T-helper 2 cell treated with Interferon-gamma antibody and Interleukin-4, amounts not matched to agents 100 ng/mL and 5 ng/mL, for 36 hours (primary cell): ENCODE measurements around the gene ABTB1. TPM values are rescaled to one million over a fixed set of nuclear protein-coding genes. Genes with fewer than 3 reads are reported as not detected.
"Not testable (repeated sequence)": the region's sequence is repeated elsewhere in the genome, so short reads cannot be mapped to it uniquely, and the experiment has no call there.

Experiments
- intact Hi-C: fragments of 100-400 bp; cut with micrococcal nuclease; formaldehyde crosslinking; loops from one replicate; pipeline ENCODE4 v1.15.1; 2023
- total RNA-seq: library from RNA; stranded (reverse); gene quantifications from 2 replicates; pipeline ENCODE4 v1.2.3, GENCODE V29; 2022

The ABTB1 gene
- total RNA-seq, 1 donor from 2014 or later, result 22.0 TPM

DNA sequence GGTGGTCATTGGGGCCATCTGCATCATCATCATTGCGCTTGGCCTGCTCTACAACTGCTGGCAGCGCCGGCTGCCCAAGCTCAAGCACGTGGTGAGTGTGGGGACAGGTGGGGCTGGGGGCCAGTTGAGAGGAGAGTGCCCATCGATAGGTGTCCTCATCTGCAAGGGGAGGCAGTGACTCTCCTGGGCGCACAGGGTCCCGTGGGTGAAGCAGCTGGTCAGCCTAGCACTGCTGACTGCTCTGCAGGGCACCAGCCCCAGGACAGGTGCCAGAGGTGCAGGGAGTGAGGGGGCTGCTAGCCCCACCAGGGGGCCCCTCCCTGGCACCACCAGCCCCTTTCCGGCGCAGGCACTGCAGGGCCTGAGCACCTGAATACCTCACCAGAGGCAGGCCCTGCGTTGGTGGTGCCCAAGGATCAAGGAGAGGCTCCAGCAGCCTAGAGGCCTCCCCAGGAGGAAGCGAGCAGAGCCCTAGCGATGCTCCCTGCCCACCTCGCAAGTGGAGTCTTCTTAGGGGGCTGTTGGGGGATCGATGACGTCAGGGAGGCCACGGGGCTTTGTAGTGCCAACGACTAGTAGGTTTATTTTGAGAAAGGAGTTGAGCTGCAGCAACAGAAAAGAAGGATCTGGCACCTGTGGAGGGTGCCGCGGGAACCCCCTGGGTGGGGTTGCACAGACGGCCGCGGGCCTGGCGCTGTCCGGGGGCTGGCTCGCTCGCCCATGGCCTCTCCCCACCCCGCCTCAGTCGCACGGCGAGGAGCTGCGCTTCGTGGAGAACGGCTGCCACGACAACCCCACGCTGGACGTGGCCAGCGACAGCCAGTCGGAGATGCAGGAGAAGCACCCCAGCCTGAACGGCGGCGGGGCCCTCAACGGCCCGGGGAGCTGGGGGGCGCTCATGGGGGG is 976 bp upstream of the ABTB1 start:
- intact Hi-C loops, result loop anchor here (1.0 to 5.0 kb wide), 7 partner anchors 25 to 1589 kb away; partner anchors contain the start of genes MCM2, MGLL, SEC61A1 and SLC41A3

DNA sequence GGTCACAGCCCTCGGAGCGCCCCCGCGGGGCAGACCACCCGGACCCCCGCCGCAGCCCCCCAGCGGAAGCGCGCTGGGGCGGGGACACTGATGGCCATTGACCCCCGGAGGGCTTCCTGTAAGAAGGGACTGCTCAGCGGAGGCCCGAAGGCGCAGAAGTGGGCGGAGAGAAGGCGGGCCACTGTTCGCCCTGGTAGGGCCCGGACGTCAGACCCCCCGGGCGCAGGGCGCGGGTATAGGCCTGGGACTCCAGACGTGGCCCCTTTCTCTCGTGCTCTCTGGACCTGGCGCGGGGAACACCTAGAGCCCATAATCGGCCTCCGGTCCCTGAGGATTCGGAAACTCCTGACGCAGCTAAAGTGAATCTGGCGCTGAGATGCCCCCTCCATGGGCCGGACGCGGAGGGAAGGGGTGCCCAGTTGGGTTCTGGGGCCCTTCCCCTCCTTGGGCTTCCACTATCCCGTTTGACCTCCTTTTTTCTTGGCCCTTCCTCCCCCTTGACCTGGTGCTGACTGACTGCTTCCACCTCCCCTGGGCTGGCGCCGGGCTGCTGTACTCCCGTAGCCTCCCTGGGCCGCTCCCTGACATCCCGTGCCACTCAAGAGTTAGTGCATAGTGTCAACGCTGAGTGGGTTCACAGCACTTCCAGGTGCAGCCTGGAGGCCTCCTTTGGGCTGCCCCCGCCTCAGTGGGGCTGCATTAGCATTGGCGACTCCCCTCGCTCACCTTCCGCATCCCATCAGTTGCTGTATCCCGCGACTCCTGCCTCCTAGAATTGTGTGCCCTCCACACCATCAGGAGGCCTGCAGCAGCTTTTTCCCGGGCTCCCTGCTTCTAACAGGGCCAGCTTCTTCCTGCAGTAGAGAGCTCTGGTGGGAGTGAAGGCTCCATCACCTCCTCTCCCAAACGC is 694 bp downstream of the ABTB1 start:
- intact Hi-C loops, result loop anchor here (2.0 to 5.0 kb wide), 5 partner anchors 23 to 1591 kb away; partner anchors contain the start of genes MGLL, SEC61A1, SLC41A3 and TPRA1

DNA sequence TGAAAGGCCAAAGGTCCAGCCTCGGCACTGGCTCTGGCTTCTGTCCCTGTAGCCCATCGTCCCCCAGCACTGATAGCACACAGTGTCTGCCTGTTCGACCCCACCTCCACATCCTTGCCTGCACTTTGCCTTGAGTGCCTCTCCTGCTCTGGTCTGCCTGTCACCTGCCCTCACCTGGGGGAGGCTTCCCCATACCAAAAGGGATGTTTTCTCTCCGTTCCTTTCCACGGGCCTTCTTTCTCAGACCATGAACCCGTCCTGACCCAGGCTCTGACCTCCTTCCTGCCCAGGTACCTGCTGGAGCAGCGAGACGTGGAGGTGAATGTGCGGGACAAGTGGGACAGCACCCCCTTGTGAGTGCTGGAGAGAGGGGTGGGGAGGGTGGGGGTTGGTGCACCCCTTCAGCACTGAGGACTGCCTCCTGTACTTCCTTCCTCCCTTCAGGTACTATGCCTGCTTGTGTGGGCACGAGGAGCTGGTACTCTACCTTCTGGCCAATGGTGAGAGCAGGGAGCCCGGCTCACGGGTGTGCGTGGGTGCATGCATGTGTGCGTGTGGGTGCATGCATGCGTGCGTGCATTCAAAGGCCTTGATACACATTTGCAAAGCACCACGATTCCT is 1.5 kb downstream of the ABTB1 start:
- intact Hi-C loops, result loop anchor here (5.0 kb wide), 3 partner anchors 148 to 1592 kb away; partner anchors contain the start of genes MGLL, SEC61A1 and SLC41A3

DNA sequence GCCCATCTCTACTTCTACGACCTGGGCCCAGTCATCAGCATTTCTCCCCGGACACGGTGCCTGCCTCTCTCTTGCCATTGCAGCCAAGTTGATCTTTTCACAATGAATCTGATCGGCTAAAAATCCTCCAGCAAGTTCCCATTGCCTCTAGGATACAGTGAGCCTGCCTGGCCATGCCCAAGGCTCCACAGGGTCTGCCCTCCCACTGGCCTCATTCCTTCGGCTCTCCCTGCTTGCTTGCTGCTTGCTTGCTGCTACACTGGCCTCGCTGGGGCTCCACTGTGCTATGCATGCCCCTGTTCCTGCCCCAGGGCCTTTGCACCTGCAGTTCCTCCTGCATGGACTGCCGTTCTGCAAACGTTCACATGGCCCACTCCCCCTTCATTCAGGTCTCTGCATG is 2.0 kb downstream of the ABTB1 start:
- intact Hi-C loops, result loop anchor here (5.0 kb wide), 3 partner anchors 148 to 1592 kb away; partner anchors contain the start of genes MGLL, SEC61A1 and SLC41A3

DNA sequence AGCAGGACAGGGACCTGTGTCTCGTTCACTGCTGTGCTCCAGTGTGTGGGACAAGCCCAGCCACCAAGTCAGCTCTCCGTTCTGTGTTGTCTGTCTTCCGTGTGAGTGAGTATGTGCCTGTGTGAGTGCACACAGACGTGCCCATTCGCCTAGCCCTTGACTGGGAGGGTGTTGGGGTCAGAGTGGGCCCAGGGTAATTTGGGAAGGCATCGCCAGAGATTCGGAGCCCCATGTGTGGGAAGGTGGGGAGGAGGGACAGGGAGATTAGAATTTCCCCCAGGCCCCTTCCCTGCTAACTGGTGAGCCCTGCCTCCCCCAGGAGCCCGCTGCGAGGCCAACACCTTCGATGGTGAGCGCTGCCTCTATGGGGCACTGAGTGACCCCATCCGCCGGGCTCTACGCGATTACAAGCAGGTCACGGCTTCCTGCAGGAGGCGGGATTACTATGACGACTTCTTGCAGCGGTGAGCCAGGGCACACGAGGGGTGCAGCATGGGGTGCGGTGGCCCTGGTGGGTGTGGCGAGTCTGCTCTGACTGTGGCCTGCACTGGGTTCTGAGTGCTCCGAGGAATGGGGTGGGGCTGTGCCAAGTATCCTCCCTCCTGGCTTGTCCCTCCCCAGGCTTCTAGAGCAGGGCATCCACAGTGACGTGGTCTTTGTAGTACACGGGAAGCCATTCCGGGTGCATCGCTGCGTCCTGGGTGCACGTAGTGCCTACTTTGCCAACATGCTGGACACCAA is 3.1 kb downstream of the ABTB1 start:
- intact Hi-C loops, result no loop called here

DNA sequence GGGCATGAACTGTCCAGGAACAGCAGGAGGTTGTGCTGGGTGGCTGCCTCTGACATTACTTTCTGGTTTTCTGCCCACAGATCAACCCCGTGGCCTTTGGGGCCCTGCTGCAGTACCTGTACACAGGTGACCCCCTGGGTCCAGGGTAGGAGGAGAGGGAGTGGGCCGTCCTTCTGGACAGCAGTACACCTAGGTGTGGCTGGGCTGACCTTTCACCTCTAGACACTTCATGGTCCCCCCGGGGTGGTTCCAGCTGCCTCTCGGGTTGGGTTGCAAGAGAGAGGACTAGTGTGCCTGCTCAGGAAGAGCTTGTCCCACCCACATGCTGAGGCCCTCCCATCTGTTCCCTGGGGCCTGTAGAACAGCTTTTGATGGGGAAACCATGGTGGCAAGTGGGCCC is 3.7 kb downstream of the ABTB1 start:
- intact Hi-C loops, result no loop called here

DNA sequence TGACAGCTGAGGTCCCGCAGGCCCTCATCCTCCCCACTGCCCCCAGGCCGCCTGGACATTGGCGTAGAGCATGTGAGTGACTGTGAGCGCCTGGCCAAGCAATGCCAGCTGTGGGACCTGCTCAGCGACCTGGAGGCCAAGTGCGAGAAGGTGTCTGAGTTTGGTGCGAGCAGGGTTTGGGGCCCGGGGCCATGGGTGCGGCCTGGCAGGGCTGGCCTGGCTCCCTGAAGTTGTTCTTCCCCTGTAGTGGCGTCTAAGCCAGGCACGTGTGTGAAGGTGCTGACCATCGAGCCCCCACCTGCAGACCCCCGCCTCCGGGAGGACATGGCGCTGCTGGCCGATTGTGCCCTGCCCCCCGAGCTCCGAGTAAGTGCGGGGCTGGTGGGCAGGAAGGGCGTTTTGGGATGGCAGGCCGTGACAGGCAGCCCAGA is 4.2 kb downstream of the ABTB1 start:
- intact Hi-C loops, result no loop called here

DNA sequence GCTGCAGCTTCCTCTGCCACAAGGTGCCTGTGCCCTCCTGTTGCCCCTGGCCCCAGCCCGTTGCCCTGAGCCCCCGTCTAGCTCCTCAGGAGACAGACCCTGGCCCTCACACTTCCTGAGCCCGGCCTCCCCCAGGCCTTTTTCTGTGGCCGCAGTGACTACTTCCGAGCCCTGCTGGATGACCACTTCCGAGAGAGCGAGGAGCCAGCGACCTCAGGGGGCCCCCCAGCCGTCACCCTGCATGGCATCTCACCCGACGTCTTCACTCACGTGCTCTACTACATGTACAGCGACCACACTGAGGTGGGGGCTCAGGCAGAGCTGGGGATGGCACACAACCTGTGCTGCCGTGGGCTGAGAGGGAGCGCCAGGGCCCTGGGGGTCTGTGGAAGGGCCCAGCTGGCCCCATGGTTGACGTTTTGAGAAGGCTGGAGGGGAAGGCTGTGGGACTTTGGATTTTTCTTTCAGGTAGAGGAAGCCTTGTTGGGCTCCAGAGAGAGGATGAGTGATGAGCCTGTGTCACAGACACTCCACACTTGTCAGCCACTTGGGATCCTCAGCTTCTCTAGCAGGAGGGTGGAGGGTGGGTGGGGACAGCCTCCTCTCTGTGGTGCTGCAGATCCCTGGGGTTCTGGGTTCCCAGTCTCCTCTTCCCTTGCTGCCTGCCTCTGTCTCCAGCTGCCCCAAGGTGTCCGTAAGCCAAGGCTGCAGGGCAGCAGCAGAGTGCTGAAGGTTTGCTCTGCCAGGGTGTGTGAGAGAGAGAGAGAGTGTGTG is 5.0 kb downstream of the ABTB1 start:
- intact Hi-C loops, result no loop called here

DNA sequence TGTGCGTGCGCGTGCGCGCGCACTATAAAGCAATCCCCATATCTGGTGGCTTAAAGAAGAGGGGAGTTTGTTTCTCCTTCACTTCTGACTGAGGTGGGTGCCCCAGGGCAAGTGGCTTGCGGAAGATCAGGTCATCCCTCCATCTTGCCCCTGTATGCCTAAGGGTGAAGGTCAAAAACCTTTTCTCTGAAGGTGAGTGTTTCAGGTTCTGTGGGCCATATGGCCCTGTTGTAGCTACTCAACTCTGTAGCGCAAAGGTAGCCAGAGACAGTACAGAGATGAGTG is 5.5 kb downstream of the ABTB1 start:
- intact Hi-C loops, result no loop called here

DNA sequence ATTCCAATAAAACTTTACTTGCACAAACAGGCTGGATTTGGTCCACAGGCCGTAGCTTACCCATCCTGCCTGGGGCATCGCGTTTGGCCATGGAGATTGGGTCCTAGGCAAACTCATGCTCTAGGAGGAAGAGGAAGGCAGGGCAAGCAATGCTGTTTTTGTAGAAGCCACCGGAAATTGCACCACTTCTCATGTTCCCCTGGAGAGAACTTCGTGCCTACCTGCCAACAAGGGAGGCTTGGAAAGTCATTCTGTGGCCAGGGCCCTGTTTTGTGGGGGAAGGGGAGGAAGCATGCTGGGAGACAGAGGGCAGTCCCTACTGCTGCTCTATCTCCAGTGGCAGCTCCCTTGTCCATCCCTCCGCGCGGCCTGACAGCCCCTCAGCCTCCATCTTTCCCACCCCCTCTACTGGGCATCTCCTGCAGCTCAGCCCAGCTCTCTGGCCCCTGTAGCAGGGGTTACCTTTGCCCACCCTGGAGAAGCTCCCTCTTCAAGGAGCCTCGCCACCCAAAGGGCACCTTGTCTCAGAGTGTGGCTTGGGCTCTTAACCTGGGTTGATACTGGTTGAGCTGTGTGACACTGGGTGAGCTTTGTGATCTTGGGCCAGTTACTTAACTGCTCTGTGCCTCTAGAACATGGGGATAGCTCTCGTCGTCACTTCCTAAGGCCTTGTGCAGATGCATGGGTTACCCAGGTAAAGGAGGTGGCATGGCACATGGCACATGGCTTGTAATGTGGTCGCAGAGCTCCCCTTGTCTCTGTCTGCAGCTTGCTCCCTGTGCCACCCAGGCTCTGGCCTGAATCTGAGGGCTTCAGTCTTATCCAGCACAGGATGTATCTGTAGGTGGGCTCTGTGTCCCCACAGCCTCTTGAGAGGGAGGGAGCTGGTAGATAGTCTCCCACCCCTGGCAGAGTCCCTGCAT is 6.1 kb downstream of the ABTB1 start:
- intact Hi-C loops, result no loop called here

DNA sequence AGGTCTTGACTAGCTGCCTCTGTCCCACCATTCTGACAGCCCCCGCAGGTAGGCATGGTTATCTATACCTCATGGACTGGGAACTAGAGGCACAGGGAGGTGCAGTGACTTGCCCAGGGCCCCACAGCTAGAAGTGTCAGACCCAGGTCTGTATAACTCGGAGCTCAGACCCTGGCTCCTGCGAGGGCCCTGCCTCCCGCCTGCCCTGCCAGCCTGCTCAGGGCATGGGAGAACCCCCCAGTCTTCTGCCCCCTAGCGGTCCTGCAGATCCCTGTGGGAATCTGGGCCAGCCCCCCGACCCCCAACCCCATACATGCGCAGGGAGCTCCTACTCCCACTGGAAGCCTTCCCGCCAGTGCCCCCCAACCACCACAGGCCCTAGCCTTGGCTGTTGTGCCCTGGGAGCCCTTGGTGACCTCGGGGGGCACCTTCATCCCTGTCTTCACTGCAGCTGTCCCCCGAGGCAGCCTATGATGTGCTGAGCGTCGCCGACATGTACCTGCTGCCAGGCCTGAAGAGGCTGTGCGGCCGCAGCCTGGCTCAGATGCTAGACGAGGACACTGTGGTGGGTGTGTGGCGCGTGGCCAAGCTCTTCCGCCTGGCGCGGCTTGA is 6.9 kb downstream of the ABTB1 start:
- intact Hi-C loops, result no loop called here

DNA sequence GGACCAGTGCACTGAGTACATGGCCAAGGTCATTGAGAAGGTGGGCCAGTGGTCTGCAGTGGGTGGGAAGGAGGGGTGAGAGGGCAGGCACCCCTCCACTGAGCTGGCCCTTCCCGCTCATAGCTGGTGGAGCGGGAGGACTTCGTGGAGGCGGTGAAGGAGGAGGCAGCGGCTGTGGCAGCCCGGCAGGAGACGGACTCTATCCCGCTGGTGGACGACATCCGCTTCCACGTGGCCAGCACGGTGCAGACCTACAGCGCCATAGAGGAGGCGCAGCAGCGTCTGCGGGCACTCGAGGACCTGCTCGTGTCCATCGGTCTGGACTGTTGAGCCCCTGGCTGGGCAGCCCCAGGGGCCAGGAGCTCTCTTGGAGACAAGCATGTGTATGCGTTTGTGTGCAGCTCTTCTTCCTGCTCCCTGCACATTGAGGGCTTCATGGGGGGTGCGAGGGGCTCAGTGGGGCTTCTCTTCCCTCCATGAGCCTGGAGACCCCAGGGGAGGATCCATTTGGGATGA is 7.5 kb downstream of the ABTB1 start:
- intact Hi-C loops, result no loop called here

DNA sequence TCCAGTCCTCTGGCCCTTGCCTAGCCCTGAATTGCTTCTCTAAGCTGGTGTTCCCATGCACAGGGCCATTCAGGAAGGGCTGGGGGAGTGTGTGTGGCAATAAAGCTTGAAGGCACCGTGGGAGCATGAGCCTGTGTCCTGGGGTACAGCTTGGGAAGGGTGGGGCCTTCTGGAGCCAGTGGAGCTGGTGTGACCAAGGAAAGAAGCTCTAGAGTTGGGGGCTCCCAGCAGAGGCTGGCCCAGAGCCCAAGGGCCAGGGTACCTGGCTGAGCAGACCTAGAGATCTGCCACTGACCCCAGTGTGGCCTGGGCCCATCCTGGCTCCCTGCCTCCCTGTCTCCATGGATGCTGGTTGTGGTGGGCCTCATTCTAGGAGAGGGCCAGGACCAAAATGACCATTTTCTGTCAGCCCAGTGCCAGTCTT is 8.1 kb downstream of the ABTB1 start:
- intact Hi-C loops, result no loop called here

DNA sequence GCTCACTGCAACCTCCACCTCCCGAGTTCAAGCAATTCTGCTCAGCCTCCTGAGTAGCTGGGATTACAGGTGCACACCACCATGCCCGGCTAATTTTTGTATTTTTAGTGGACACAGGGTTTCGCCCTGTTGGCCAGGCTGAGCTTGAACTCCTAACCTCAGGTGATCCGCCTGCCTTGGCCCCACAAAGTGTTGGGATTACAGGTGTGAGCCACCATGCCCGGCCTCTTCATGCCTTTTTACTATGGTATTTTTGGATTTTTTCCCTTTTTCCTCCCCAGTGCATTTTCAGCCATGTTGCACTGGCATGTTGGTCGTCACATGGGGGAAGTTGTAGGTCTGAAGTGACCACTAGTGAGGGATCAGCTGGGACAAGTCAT is 9.4 kb downstream of the ABTB1 start:
- intact Hi-C loops, result not testable (repeated sequence)

DNA sequence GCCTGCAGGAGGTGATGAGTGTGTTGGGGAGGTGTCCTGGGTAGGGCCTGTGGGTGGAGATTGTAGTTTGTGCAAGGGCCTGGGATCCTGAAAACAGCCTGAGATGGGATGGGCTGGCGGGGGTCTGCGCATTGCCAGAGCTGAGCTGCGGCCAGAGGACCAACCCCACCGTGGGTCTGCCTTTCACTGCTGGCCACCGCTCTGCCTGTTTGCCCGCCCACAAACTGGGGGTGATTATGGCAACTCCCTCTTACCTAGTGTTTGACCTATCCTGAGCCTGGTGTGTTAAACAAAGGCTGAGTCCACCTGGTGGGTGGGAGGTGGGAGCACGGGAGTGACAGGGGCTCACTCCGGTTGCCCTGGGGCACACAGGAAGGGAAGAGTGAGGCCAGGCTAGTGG is 9.8 kb downstream of the ABTB1 start:
- intact Hi-C loops, result no loop called here

DNA sequence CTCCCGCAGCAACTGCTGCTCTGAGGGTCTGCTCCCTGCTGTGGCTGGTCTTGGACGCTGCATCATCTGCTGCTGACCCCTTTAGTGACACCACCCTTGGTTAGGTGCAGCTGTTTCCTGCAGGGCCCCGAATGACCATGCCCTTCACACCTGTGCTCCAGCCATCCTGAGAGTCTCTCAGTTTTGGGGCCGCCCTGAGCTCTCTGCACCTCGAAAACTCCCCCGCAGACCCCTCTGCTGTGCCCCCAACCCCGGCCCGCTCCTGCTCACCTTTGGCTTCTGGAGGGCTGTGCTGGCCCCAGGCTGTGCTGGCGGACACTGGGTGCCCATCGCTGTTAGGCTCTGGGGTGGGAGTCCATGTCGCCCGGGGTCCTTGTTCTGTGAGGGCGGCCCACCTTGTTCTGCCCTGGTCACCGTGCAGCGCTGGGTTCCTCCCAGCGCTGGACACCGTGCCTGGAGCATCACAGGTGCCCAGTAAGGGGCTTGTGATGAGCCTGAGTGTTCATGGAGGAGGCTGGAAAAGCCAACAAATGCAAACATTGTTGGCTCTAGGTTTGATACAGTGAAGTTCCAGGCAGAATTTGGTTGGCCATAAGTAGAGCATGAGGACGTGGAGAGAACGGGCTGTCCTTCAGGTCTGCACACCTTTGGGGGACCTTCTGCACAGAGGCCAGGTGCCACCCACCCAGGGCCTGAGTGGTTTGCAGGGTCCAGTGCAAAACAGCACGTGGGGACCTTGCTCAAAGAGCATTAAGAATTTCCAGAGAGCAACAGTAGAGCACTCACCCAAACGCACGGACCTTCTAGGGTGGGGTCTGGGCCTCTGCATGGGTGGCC is 12.3 kb downstream of the ABTB1 start:
- intact Hi-C loops, result no loop called here
